PFSK-1 (cell line): ENCODE results near the gene USP53.

ENCODE experiments used
- POLR2AphosphoS5 ChIP-seq: IDR thresholded peaks from 2 replicates; pipeline ENCODE4 v1.6.1; 2012; ENCODE audit warnings: low read depth, mild to moderate bottlenecking, control low read depth, low read length, moderate library complexity
- SIN3A ChIP-seq: IDR thresholded peaks from 2 replicates; pipeline ENCODE4 v1.6.1; 2012; ENCODE audit warnings: mild to moderate bottlenecking, low read length, moderate library complexity, borderline replicate concordance; ENCODE audit not compliant: insufficient read depth
- TAF1 ChIP-seq: IDR thresholded peaks from 2 replicates; pipeline ENCODE4 v1.6.1; 2012; ENCODE audit warnings: low read length, control low read depth, borderline replicate concordance; ENCODE audit not compliant: insufficient read depth
- TF ChIP-seq, protein P1 (sequence below), 2 experiments: IDR thresholded peaks; 2 replicates each; pipeline versions ENCODE4 v1.6.1 to v1.8.0; 2011 to 2012; ENCODE audit warnings: low read depth in 2 of 2, low read length in 2 of 2, control low read depth in 1 of 2, inconsistent platforms in 1 of 2, mild to moderate bottlenecking in 1 of 2, moderate library complexity in 1 of 2; ENCODE audit not compliant: insufficient read depth in 1 of 2

GRCh38 chr4:119310826-119311225 is 98.3 kb downstream of the USP53 start:
- TF ChIP-seq SIN3A (no peak), POLR2AphosphoS5 (no peak), TAF1 (no peak)
- TF ChIP-seq, protein P1, sequence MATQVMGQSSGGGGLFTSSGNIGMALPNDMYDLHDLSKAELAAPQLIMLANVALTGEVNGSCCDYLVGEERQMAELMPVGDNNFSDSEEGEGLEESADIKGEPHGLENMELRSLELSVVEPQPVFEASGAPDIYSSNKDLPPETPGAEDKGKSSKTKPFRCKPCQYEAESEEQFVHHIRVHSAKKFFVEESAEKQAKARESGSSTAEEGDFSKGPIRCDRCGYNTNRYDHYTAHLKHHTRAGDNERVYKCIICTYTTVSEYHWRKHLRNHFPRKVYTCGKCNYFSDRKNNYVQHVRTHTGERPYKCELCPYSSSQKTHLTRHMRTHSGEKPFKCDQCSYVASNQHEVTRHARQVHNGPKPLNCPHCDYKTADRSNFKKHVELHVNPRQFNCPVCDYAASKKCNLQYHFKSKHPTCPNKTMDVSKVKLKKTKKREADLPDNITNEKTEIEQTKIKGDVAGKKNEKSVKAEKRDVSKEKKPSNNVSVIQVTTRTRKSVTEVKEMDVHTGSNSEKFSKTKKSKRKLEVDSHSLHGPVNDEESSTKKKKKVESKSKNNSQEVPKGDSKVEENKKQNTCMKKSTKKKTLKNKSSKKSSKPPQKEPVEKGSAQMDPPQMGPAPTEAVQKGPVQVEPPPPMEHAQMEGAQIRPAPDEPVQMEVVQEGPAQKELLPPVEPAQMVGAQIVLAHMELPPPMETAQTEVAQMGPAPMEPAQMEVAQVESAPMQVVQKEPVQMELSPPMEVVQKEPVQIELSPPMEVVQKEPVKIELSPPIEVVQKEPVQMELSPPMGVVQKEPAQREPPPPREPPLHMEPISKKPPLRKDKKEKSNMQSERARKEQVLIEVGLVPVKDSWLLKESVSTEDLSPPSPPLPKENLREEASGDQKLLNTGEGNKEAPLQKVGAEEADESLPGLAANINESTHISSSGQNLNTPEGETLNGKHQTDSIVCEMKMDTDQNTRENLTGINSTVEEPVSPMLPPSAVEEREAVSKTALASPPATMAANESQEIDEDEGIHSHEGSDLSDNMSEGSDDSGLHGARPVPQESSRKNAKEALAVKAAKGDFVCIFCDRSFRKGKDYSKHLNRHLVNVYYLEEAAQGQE (IDR thresholded peaks at IDR 0.05; ENCODE audit: insufficient read depth in 1 of 2, low read depth in 2 of 2, low read length in 2 of 2): no peak
